ENCODE results near the gene TNFRSF14.
"Not testable (repeated sequence)": the region's sequence is repeated elsewhere in the genome, so short reads cannot be mapped to it uniquely, and the experiment has no call there.

TNFRSF14 gene

DNA sequence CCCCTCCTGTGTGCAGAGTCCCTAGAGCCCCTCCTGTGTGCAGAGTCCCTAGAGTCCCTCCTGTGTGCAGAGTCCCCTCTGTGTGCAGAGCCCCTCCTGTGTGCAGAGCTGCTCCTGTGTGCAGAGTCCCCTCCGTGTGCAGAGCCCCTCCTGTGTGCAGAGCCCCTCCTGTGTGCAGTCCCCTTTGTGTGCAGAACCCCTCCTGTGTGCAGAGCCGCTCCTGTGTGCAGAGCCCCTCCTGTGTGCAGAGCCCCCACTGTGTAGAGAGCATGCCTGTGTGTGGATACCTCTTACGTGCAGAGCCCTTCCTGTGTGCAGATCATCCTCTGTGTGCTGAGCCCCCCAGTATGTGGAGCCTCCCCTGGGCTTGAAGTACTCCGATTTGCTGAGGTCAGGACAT lies 17.8 kb upstream of the TNFRSF14 start:
- no peak for DNase-seq (ENCODE audit: low read depth in 2 of 2)

GRCh38 chr1:2538872-2539271 lies 17.3 kb upstream of the TNFRSF14 start:
- no peak for DNase-seq (ENCODE audit: low read depth in 2 of 2)

DNA sequence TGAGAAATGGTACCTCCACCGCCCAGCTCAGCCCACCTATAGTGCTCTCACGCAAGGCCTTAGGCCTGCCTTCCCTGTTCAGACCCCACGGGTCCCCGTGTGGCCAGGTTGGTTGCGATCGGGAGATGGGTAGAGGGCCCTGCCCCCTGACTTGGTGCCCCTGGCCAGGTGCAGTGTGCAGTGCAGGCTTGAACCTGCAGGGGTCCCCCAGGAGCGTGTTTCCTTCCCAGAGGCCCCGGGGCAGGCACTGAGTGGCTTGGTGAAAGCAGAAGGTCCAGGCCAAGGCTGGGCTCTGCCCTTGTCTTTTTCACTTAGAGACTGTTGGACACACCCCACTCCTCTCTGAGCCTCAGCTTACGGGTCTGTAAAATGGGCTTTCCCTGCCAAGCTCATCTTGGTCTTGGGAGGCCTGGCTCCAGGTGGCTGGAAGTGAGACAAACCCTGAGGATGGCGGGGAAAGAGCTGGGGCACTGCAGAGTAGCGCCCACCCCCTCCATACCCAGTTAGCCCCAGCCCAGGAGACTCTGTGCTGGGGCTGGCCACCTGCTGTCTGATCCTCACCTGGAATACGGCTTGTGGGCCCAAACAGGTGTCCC lies 16.8 kb upstream of the TNFRSF14 start:
- peak in 1 of 2 donors; percentile 46 for DNase-seq (ENCODE audit: low read depth in 2 of 2)

DNA sequence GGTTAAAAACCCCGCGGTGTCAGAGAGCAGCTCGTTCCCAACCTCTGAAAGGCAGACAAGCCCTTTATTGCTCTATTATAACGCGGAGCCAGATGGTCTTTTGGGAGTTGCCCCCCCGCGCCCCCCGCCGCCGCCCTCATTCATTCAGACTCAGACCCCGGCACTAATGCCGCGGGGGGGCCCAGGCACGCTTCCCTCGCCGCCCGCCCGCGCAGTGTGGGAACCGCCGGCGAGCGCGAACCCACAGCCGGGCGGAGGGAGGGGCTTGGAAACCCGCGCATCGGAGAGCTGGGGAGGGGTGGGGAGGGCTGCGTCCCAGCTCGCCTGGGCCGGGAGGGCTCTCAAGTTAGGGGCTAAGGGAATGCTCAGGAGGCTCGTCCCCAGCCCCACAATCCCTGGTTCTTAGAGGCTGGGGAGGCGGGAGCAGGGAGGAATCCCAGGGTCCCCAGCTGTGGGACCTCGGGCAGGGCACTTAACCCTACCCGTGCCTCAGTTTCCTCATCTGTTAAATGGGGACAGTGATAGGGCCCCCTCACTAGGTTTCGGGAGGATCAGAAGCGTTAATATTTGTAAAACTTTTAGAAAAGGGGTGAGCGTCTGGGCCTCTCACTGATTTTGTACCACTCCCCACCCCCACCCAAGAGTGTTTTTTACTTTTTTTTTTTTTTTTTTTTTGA lies 15.2 kb upstream of the TNFRSF14 start:
- DNase-seq (ENCODE audit: low read depth in 2 of 2): no peak

- DNase-seq (ENCODE audit: low read depth in 2 of 2): no peak
Measured at GRCh38 chr1:2541619-2542245, 14.4 kb upstream of the TNFRSF14 start.

- no peak for DNase-seq (ENCODE audit: low read depth in 2 of 2)
Measured at GRCh38 chr1:2542246-2542915, 13.8 kb upstream of the TNFRSF14 start.

- no peak for DNase-seq (ENCODE audit: low read depth in 2 of 2)
Measured at GRCh38 chr1:2543543-2544092, 12.6 kb upstream of the TNFRSF14 start.

GRCh38 chr1:2544093-2544874 lies 11.9 kb upstream of the TNFRSF14 start:
- no peak for DNase-seq (ENCODE audit: low read depth in 2 of 2)

DNA sequence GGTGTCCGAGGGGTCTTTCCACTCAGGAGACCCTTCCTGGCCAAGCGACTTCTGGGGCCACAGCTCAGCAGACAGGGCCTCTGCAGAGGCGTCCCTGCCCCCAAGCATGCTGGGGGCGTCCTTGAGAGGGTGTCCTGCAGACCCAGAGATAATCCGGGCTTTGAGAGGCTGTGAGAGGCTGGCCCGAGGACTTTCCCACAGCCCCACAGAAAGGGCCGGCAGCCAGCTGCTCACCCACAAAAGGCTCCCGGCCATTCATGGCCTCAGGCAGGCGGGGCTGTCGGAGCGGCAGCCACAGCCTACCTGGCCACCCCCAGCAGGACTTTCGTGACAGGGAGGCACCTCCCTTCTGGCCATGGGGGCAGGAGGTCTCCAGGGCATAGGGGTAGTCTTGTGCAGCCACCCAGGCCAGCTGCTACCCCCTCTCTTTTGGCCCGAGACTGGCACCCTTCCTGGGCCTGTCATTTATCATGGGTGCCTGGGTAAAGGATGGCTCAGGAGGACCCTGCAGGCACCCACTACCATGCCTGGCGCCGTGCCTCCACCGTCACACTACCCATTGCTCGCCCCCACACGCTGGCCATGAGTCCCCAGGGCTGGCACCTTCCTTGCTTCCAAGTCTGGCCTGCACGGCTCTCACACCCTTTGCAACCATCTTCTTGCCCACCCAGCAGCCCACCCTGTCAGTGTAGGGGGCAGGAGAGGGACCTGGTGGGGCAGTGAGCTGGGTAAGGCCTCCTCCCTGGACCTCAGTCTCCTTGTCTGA lies 11.1 kb upstream of the TNFRSF14 start:
- DNase-seq (ENCODE audit: low read depth in 2 of 2): no peak

- DNase-seq (ENCODE audit: low read depth in 2 of 2): peak; percentile 80 to 82
Measured at GRCh38 chr1:2545754-2546514, 10.2 kb upstream of the TNFRSF14 start.

GRCh38 chr1:2546515-2547209 lies 9.5 kb upstream of the TNFRSF14 start:
- peak; percentile 67 to 83 for DNase-seq (ENCODE audit: low read depth in 2 of 2)

DNA sequence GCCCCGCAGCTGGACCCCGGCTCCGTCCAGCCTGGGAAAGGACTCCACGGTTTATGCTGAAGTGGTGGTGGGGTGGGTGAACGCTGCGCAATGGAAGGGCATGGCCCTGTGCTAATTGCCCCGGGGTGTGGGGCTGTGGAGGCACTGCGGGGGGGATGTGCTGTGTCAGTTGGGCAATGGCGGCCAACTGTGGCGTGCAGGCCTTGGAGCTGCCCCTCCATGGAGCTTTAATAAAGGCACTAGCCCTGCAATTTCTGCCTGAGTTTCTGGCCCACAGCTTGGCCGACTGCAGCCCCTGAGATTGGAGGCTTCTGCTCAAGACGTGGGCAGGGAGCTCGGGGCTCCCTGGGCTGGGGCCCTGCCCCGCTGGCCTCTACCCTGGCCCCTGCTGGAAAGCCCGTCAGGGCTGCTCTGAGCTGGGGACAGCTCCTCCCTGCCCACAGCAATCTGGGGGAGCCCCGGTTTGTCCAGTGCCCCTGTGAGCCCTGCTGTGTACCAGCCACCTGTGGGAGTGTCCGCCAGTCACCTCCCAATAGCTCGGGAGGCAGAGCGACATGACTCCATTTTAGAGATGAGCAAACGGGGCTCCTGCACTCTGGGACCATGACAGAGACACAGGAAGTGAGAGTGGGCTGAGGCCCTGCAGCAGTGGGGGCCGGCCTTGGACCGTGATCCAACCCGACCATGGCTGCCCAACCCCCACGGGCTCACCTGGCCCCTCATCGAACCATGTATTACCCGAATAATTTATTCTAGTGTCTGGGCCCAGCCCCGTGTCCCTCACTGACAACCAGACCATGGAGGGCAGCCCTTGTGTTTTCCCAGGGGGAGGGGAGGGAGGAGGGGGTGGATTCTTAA lies 8.7 kb upstream of the TNFRSF14 start:
- peak in 1 of 2 donors; percentile 49 for DNase-seq (ENCODE audit: low read depth in 2 of 2)

DNA sequence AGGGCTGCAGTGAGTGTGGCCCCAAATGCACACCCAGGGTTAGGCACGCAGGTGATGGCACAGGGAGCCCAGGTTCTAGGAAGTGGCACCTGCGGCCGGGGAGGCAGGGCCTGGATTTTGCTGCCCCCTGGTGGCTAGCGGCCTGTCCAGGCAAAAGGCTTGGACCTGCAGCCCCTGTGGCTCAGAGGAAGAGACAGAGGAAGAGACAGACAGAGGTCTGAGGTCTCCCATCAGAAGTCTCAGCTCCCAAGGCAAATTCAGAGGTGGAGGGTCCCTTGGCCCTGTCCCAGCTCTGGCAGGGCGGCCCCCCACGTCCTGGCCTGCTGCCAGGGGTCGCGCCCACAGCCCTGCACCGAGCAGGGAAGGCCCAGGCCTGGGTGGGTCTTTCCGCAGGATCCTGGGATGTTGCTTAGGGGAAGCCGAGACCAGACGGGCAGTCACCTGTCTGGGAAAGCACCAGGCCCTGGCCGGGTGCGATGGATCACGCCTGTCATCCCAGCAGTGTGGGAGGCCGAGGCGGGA lies 8.0 kb upstream of the TNFRSF14 start:
- peak; percentile 80 to 83 for DNase-seq (ENCODE audit: low read depth in 2 of 2)

DNA sequence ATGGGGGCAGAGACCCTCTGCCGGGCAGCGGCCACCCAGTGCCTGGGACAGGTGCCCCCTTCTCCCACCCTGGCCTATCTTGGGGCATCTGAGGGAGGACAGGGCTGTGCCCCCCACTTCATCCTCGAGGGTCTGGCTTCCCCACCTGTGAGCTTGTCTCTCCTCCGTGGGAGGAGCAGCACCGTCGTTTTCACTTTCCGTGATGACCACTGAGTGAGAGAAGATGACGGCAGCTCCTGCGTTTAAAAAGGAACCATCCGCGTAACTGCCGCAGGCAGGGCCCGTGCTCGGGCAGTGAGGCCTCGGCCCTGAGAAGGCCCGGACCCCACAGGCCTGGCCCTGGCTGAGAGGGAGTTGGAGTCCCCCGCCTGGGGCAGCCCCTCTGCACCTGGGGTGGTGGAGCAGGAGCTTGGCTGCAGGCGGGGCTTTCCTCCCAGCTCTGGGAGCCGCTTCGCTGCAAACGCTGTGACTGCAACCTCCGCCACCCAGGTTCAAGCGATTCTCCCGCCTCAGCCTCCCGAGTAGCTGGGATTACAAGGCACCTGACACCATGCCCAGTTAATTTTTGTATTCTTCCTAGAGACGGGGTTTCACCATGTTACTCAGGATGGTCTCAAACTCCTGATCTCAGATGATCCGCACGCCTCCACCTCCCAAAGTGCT lies 6.7 kb upstream of the TNFRSF14 start:
- DNase-seq (ENCODE audit: low read depth in 2 of 2): not testable (repeated sequence)

DNA sequence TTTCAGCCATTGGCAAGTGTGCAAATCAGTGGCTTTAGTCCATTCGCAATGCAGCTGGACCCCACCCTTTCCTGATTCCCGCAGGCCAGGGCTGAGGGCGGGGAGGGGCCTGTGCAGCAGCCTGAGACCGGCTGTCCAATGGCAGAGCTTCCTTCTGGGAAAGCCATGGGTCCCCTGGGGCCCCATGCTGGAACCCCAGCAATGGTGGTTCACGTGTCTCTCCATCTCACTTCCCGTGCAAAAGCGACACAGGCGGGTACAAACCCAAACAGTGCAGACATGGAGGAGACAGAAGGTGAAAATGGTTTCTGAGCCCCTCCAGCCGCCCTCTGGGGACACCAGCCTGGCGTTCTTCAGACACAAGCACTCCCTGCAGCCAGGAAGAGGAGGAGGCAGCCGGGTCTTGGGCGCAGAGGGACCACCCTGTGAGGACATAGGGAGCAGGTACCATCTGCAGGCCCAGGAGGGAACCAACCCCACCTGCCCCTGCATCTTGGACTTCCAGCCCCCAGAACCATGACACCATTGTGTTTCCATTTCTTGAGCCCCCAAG lies 5.8 kb upstream of the TNFRSF14 start:
- DNase-seq (ENCODE audit: low read depth in 2 of 2): not testable (repeated sequence)

GRCh38 chr1:2551544-2551943 lies 4.6 kb upstream of the TNFRSF14 start:
- DNase-seq (ENCODE audit: low read depth in 2 of 2): not testable (repeated sequence)

- no peak for DNase-seq (ENCODE audit: low read depth in 2 of 2)
Measured at GRCh38 chr1:2552189-2552588, 4.0 kb upstream of the TNFRSF14 start.

All from stimulated activated CD8-positive, alpha-beta memory T cell treated with anti-CD3 and anti-CD28 coated beads, Interleukin-2, amount 100 ng/mL, for 48 hours (primary cell).